ENCODE measurements around the gene CORO2B. TPM values are rescaled to one million over a fixed set of nuclear protein-coding genes. Genes with fewer than 3 reads are reported as not detected.

CORO2B gene
- total and polyA plus RNA-seq, 2 of the 13 experiments (the other 11 are each of a cell fraction or from before 2014, with no cell fraction given), result 0.35 to 0.63 TPM

GRCh38 chr15:68633231-68634121 is 54.7 kb downstream of the CORO2B start (continued):
- TF ChIP-seq, protein P1, sequence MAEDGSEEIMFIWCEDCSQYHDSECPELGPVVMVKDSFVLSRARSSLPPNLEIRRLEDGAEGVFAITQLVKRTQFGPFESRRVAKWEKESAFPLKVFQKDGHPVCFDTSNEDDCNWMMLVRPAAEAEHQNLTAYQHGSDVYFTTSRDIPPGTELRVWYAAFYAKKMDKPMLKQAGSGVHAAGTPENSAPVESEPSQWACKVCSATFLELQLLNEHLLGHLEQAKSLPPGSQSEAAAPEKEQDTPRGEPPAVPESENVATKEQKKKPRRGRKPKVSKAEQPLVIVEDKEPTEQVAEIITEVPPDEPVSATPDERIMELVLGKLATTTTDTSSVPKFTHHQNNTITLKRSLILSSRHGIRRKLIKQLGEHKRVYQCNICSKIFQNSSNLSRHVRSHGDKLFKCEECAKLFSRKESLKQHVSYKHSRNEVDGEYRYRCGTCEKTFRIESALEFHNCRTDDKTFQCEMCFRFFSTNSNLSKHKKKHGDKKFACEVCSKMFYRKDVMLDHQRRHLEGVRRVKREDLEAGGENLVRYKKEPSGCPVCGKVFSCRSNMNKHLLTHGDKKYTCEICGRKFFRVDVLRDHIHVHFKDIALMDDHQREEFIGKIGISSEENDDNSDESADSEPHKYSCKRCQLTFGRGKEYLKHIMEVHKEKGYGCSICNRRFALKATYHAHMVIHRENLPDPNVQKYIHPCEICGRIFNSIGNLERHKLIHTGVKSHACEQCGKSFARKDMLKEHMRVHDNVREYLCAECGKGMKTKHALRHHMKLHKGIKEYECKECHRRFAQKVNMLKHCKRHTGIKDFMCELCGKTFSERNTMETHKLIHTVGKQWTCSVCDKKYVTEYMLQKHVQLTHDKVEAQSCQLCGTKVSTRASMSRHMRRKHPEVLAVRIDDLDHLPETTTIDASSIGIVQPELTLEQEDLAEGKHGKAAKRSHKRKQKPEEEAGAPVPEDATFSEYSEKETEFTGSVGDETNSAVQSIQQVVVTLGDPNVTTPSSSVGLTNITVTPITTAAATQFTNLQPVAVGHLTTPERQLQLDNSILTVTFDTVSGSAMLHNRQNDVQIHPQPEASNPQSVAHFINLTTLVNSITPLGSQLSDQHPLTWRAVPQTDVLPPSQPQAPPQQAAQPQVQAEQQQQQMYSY (CRISPR knock-in tag; IDR thresholded peaks at IDR 0.05), result no peak
- TF ChIP-seq FOXA1 (IDR thresholded peaks at IDR 0.05), result no peak
- TF ChIP-seq FOXA1 (CRISPR knock-in tag; IDR thresholded peaks at IDR 0.05), result no peak
- TF ChIP-seq ZNF644 (CRISPR knock-in tag; IDR thresholded peaks at IDR 0.05; ENCODE audit: low read depth), result no peak

DNA sequence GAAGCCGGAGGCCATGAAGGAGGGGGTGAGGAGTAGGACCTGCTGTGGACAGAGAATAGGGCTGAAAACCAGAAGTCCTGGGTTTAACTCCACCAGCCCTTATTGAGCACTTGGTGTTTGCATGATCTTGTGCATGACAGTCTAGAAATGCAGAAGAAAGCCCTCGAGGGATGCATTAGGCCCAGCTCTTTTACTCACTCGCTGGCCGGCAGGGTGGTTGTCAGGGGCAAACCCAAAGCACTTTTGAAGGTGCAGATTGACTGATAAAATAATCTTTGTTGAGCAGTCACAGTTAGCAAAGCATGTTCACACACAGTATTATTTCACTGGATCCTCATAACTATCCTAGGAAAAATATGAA is 55.3 kb downstream of the CORO2B start:
- no peak overlapping the region for H3K4me3 ChIP-seq (replicated peaks in 1 of 3; ENCODE audit: insufficient read depth in 1 of 3, low read depth in 2 of 3, low read length in 3 of 3)
- BruUV-seq (replicated peaks), result no TSS peak
- H3K27ac ChIP-seq (ENCODE audit: extremely low read length, insufficient read depth, low read length), result no peak overlapping the region
- H3K9ac ChIP-seq (ENCODE audit: insufficient read depth, low read depth, low read length), result no peak overlapping the region
- H2AFZ ChIP-seq (ENCODE audit: low read length), result no peak overlapping the region
- no peaks in the 10 kb centered on the region for H3K36me3 ChIP-seq (replicated peaks in 1 of 2; ENCODE audit: control insufficient read depth in 1 of 2, insufficient read depth in 2 of 2, low read length in 2 of 2)
- ChIA-PET POLR2A (no interaction called here), CTCF (ENCODE audit: low intra/inter-chr PET ratio, low total read pairs) (no interaction called here)
- H3K4me1 ChIP-seq (ENCODE audit: insufficient read depth, low read length), result peaks cover 14% of the 10 kb centered on the region
- no peak for FAIRE-seq
- ATAC-seq, result no peak
- DNase-seq (ENCODE audit: low spot score), result no peak
- H3K79me2 ChIP-seq (ENCODE audit: insufficient read depth, low read length), result no peaks in the 10 kb centered on the region
- peaks cover 0 to 4% of the 10 kb centered on the region in 2 experiments; a peak in 2 of 5 replicates for H3K27me3 ChIP-seq (ENCODE audit: control insufficient read depth in 1 of 2, insufficient read depth in 2 of 2, low read length in 2 of 2)
- no peak overlapping the region for H3K4me2 ChIP-seq (ENCODE audit: low read depth, low read length)
- intact Hi-C loops (cut with micrococcal nuclease; ENCODE audit: unreplicated experiment), result no loop called here
- no peaks in the 10 kb centered on the region for H4K20me1 ChIP-seq (ENCODE audit: insufficient read depth, low read length)
- in situ Hi-C loops (cut with HindIII; ENCODE audit: extremely low pct_ligation_motif_present, low pct_unique_long_range_greater_than_20kb), result no loop called here
- H3K9me3 ChIP-seq (ENCODE audit: low read length), result no peaks in the 10 kb centered on the region
- WGBS (ENCODE audit: low lambda C conversion rate), result 59% methylated on average over 3 of the region's 4 CpGs
- TF ChIP-seq MTA1 (CRISPR knock-in tag; IDR thresholded peaks at IDR 0.05; ENCODE audit: borderline replicate concordance), result no peak
- TF ChIP-seq, protein P2, sequence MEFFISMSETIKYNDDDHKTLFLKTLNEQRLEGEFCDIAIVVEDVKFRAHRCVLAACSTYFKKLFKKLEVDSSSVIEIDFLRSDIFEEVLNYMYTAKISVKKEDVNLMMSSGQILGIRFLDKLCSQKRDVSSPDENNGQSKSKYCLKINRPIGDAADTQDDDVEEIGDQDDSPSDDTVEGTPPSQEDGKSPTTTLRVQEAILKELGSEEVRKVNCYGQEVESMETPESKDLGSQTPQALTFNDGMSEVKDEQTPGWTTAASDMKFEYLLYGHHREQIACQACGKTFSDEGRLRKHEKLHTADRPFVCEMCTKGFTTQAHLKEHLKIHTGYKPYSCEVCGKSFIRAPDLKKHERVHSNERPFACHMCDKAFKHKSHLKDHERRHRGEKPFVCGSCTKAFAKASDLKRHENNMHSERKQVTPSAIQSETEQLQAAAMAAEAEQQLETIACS (CRISPR knock-in tag; IDR thresholded peaks at IDR 0.05), result no peak
- TF ChIP-seq WIZ (CRISPR knock-in tag; IDR thresholded peaks at IDR 0.05), result no peak
- TF ChIP-seq, protein P3, sequence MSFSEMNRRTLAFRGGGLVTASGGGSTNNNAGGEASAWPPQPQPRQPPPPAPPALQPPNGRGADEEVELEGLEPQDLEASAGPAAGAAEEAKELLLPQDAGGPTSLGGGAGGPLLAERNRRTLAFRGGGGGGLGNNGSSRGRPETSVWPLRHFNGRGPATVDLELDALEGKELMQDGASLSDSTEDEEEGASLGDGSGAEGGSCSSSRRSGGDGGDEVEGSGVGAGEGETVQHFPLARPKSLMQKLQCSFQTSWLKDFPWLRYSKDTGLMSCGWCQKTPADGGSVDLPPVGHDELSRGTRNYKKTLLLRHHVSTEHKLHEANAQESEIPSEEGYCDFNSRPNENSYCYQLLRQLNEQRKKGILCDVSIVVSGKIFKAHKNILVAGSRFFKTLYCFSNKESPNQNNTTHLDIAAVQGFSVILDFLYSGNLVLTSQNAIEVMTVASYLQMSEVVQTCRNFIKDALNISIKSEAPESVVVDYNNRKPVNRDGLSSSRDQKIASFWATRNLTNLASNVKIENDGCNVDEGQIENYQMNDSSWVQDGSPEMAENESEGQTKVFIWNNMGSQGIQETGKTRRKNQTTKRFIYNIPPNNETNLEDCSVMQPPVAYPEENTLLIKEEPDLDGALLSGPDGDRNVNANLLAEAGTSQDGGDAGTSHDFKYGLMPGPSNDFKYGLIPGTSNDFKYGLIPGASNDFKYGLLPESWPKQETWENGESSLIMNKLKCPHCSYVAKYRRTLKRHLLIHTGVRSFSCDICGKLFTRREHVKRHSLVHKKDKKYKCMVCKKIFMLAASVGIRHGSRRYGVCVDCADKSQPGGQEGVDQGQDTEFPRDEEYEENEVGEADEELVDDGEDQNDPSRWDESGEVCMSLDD (CRISPR knock-in tag; IDR thresholded peaks at IDR 0.05; ENCODE audit: borderline replicate concordance), result no peak
- no peak for TF ChIP-seq ZBTB43 (CRISPR knock-in tag; conservative IDR thresholded peaks at IDR 0.05)
- TF ChIP-seq KLF15 (CRISPR knock-in tag; IDR thresholded peaks at IDR 0.05; ENCODE audit: borderline replicate concordance), result no peak
- TF ChIP-seq TSC22D2 (CRISPR knock-in tag; IDR thresholded peaks at IDR 0.05; ENCODE audit: borderline replicate concordance), result no peak
- TF ChIP-seq AKAP8 (CRISPR knock-in tag; IDR thresholded peaks at IDR 0.05), result no peak
- TF ChIP-seq ZNF160 (CRISPR knock-in tag; IDR thresholded peaks at IDR 0.05), result no peak
- no peak for TF ChIP-seq ARNT (IDR thresholded peaks at IDR 0.05)

All from HepG2 (cell line).